HEK293 (cell line): ENCODE data around the gene KCNMA1.
A peak's percentile ranks its signal among the peaks of the same experiment; 100 is the strongest.

ENCODE experiments used
- CTCF ChIA-PET: fragments of 350-600 bp; formaldehyde crosslinking; extraction: SDS; loops from one replicate; lab custom pipeline; 2021; ENCODE audit warnings: antibody characterized with exemption; lab: Yijun Ruan, JAX
- POLR2A ChIA-PET: fragments of 300-600 bp; formaldehyde crosslinking; extraction: SDS; loops from one replicate; lab custom pipeline; 2020; ENCODE audit warnings: antibody characterized with exemption, inconsistent platforms; lab: Yijun Ruan, JAX
- H3K27ac ChIP-seq: fragments of 200-500 bp; sonication (Bioruptor generic); 2 replicates; pipeline ENCODE4 v1.5.1; 2014; ENCODE audit warnings: low read depth, low read length, control low read depth, inconsistent platforms; ENCODE audit errors: extremely low read depth
- H3K36me3 ChIP-seq, 2 experiments: fragments of 200-500 bp in 1 of 2; sonication (Bioruptor generic) in 1 of 2; 1 replicate in 1 of 2; 2 replicates in 1 of 2; pipeline ENCODE4 v1.5.1; 2014 to 2017; ENCODE audit warnings: inconsistent platforms in 2 of 2, low read length in 2 of 2; ENCODE audit not compliant: control insufficient read depth in 2 of 2, insufficient read depth in 1 of 2
- H3K4me1 ChIP-seq: fragments of 200-500 bp; sonication (Bioruptor generic); 2 replicates; pipeline ENCODE4 v1.5.1; 2014; ENCODE audit warnings: mild to moderate bottlenecking, low read length, inconsistent platforms; ENCODE audit not compliant: control insufficient read depth, insufficient read depth
- H3K4me3 ChIP-seq: 2 replicates; pipeline ENCODE4 v1.5.1; 2011; ENCODE audit warnings: low read depth, mild to moderate bottlenecking, control low read depth, low read length, moderate library complexity
- H3K9me3 ChIP-seq: fragments of 200-500 bp; sonication (Bioruptor generic); 2 replicates; pipeline ENCODE4 v1.5.1; 2014; ENCODE audit warnings: low read depth, low read length, inconsistent platforms; ENCODE audit not compliant: control insufficient read depth, insufficient read depth
- KLF1 ChIP-seq: fragments of 450-650 bp; formaldehyde crosslinking; IDR thresholded peaks from 2 replicates; pipeline ENCODE4 v1.5.1; 2016; ENCODE audit warnings: missing biosample characterization, missing genetic modification characterization
- KLF10 ChIP-seq: fragments of 450-650 bp; IDR thresholded peaks from 2 replicates; pipeline ENCODE4 v1.5.1; 2018; ENCODE audit warnings: missing biosample characterization, mild to moderate bottlenecking, missing genetic modification characterization
- PRDM4 ChIP-seq: fragments of 450-650 bp; formaldehyde crosslinking; IDR thresholded peaks from 2 replicates; pipeline ENCODE4 v1.5.1; 2017; ENCODE audit warnings: missing biosample characterization, missing genetic modification characterization
- PRDM6 ChIP-seq: fragments of 450-650 bp; formaldehyde crosslinking; IDR thresholded peaks from 2 replicates; pipeline ENCODE4 v1.5.1; 2017; ENCODE audit warnings: missing biosample characterization, missing genetic modification characterization
- SALL2 ChIP-seq: fragments of 450-650 bp; formaldehyde crosslinking; IDR thresholded peaks from 2 replicates; pipeline ENCODE4 v1.5.0; 2017; ENCODE audit warnings: missing biosample characterization, mild to moderate bottlenecking, missing genetic modification characterization, borderline replicate concordance
- SCRT2 ChIP-seq: fragments of 450-650 bp; formaldehyde crosslinking; IDR thresholded peaks from 2 replicates; pipeline ENCODE4 v1.5.1; 2016; ENCODE audit warnings: missing biosample characterization, missing genetic modification characterization
- ZBTB17 ChIP-seq: fragments of 450-650 bp; formaldehyde crosslinking; IDR thresholded peaks from 2 replicates; pipeline ENCODE4 v1.5.1; 2016; ENCODE audit warnings: missing biosample characterization, missing genetic modification characterization
- ZFP69B ChIP-seq: fragments of 450-650 bp; formaldehyde crosslinking; IDR thresholded peaks from 2 replicates; pipeline ENCODE4 v1.5.1; 2016; ENCODE audit warnings: missing biosample characterization, missing genetic modification characterization
- ZNF112 ChIP-seq: fragments of 450-650 bp; formaldehyde crosslinking; IDR thresholded peaks from 2 replicates; pipeline ENCODE4 v1.5.0; 2017; ENCODE audit warnings: missing biosample characterization, missing genetic modification characterization
- ZNF426 ChIP-seq: fragments of 450-650 bp; formaldehyde crosslinking; IDR thresholded peaks from 2 replicates; pipeline ENCODE4 v1.5.1; 2017; ENCODE audit warnings: missing biosample characterization, missing genetic modification characterization, mild to moderate bottlenecking, inconsistent platforms, moderate library complexity
- ZNF449 ChIP-seq: fragments of 450-650 bp; formaldehyde crosslinking; IDR thresholded peaks from 2 replicates; pipeline ENCODE4 v1.5.1; 2017; ENCODE audit warnings: missing biosample characterization, mild to moderate bottlenecking, missing genetic modification characterization, moderate library complexity
- ZNF654 ChIP-seq: fragments of 450-650 bp; formaldehyde crosslinking; IDR thresholded peaks from 2 replicates; pipeline ENCODE4 v1.5.1; 2016; ENCODE audit warnings: low read depth, missing biosample characterization, missing genetic modification characterization

Gene KCNMA1

GRCh38 chr10:77592946-77593636 lies 44.5 kb downstream of the KCNMA1 start:
- TF ChIP-seq KLF1 (tag by site-specific recombination), result 0 out of 2 replicates have a peak, but pooled peaks have one; percentile 13
- TF ChIP-seq ZFP69B (tag by site-specific recombination), result no peak
- TF ChIP-seq ZNF449 (tag by site-specific recombination), result no peak
- TF ChIP-seq SALL2 (tag by site-specific recombination), result no peak
- TF ChIP-seq, all 188 proteins: peak for 1
- no peak overlapping the region for H3K4me3 ChIP-seq
- ChIA-PET POLR2A (no interaction called here), CTCF (no interaction called here)
- H3K4me1 ChIP-seq, result no peaks in the 10 kb centered on the region
- H3K36me3 ChIP-seq, result no peaks in the 10 kb centered on the region
- H3K27ac ChIP-seq, result no peak overlapping the region
- no peaks in the 10 kb centered on the region for H3K9me3 ChIP-seq

GRCh38 chr10:77592510-77592909 lies 45.1 kb downstream of the KCNMA1 start:
- POLR2A ChIA-PET, result no interaction called here
- Histone ChIP-seq H3K9me3 (no peaks in the 10 kb centered on the region), H3K4me3 (no peak overlapping the region), H3K27ac (no peak overlapping the region), H3K36me3 (no peaks in the 10 kb centered on the region), H3K4me1 (no peaks in the 10 kb centered on the region)
- CTCF ChIA-PET, result no interaction called here
- TF ChIP-seq PRDM4 (tag by site-specific recombination), result no peak
- no peak for TF ChIP-seq ZNF654 (tag by site-specific recombination)
- no peak for TF ChIP-seq PRDM6
- no peak for TF ChIP-seq KLF10 (tag by site-specific recombination)
- no peak for TF ChIP-seq ZNF426 (tag by site-specific recombination)
- no peak for TF ChIP-seq ZNF112 (tag by site-specific recombination)

GRCh38 chr10:77591238-77591880 lies 46.2 kb downstream of the KCNMA1 start:
- Histone ChIP-seq H3K27ac (no peak overlapping the region), H3K4me1 (peaks cover 3% of the 10 kb centered on the region; the same call in 1 of the 2 replicates), H3K9me3 (no peaks in the 10 kb centered on the region), H3K36me3 (no peaks in the 10 kb centered on the region), H3K4me3 (no peak overlapping the region)
- CTCF ChIA-PET, result interaction anchor here (0.6 to 0.7 kb wide), 3 partner anchors 28 to 497 kb away, joined by 3 to 10 read pairs (median 3); no protein-coding TSS in a partner anchor
- POLR2A ChIA-PET, result no interaction called here
- TF ChIP-seq ZBTB17 (tag by site-specific recombination), result no peak
- 0 out of 2 replicates have a peak, but pooled peaks have one; percentile 25 for TF ChIP-seq SCRT2 (tag by site-specific recombination)
